ENCODE data around the gene NXPH2.
"Not testable (repeated sequence)": the region's sequence is repeated elsewhere in the genome, so short reads cannot be mapped to it uniquely, and the experiment has no call there.

GRCh38 chr2:138737009-138737554 is 43.1 kb downstream of the NXPH2 start:
- TF ChIP-seq POLR2AphosphoS5 (IDR thresholded peaks at IDR 0.05); EP300 (IDR thresholded peaks at IDR 0.05); POLR2A (IDR thresholded peaks at IDR 0.05; ENCODE audit: low read depth); CTCF (IDR thresholded peaks at IDR 0.05): not testable (repeated sequence)

All from esophagus muscularis mucosa (tissue), 4 donors.